Gastrocnemius medialis (tissue), 4 donors: Measurements from ENCODE around the gene B4GALT2. TPM values are rescaled to one million over a fixed set of nuclear protein-coding genes. Genes with fewer than 3 reads are reported as not detected.

Experiments
- ATAC-seq, 2 donors: fragments of 150-250 bp; one replicate each; pipeline ENCODE4 v1.9.1; 2016
- DNase-seq, 2 donors: peaks; one replicate each; pipeline ENCODE4 v3.0.0-alpha.2; 2019
- H3K27ac ChIP-seq, 4 donors: fragments of 200-600 bp; sonication (generic); 1 replicate in 1 of 4; 2 replicates in 3 of 4; pipeline ENCODE4 v1.5.1; 2016 to 2018; ENCODE audit warnings: mild to moderate bottlenecking in 2 of 4, moderate library complexity in 1 of 4
- H3K27me3 ChIP-seq, 3 donors: fragments of 200-600 bp; sonication (generic) in 2 of 3; 1 replicate in 1 of 3; 2 replicates in 2 of 3; pipeline versions ENCODE4 v1.5.1 to v1.6.0; 2016 to 2019; ENCODE audit warnings: mild to moderate bottlenecking in 1 of 3, moderate library complexity in 1 of 3
- H3K36me3 ChIP-seq, 2 donors: fragments of 200-600 bp; sonication (generic) in 1 of 2; one replicate each; pipeline ENCODE4 v1.5.1; 2017 to 2018
- H3K4me1 ChIP-seq, 2 donors: fragments of 200-600 bp; sonication (generic) in 1 of 2; one replicate each; pipeline ENCODE4 v1.5.1; 2016 to 2017; ENCODE audit warnings: mild to moderate bottlenecking in 2 of 2
- H3K4me3 ChIP-seq, 4 donors: fragments of 200-600 bp; sonication (generic) in 3 of 4; 1 replicate in 1 of 4; 2 replicates in 3 of 4; pipeline ENCODE4 v1.5.1; 2016 to 2019; ENCODE audit warnings: mild to moderate bottlenecking in 2 of 4
- H3K9me3 ChIP-seq, 3 donors: fragments of 200-600 bp; sonication (generic) in 2 of 3; 1 replicate in 1 of 3; 2 replicates in 2 of 3; pipeline ENCODE4 v1.5.1; 2016 to 2019
- CTCF ChIP-seq, 5 experiments: fragments of 450-650 bp in 3 of 5; fragments of 200-600 bp in 2 of 5; sonication (generic) in 2 of 5; IDR thresholded peaks in 4 of 5; conservative IDR thresholded peaks in 1 of 5; 1 replicate in 4 of 5; 2 replicates in 1 of 5; pipeline ENCODE4 v1.5.1; 2016 to 2019; ENCODE audit warnings: antibody characterized with exemption in 5 of 5, mild to moderate bottlenecking in 3 of 5, moderate library complexity in 3 of 5
- POLR2A ChIP-seq, 2 donors: fragments of 450-650 bp; IDR thresholded peaks; one replicate each; pipeline ENCODE4 v1.6.1; 2017; ENCODE audit warnings: antibody characterized with exemption in 2 of 2, mild to moderate bottlenecking in 2 of 2, moderate library complexity in 2 of 2
- in situ Hi-C, 4 donors: fragments of 200-750 bp; cut with MboI; loops; one replicate each; pipeline versions ENCODE4 v1.15.0 to v1.8.0; 2017; ENCODE audit warnings: low sequenced_read_pairs in 4 of 4
- intact Hi-C: fragments of 100-400 bp; cut with DNase I; formaldehyde crosslinking; loops from one replicate; pipeline ENCODE4 v1.15.1; 2023; ENCODE audit warnings: low total_unique reads
- total RNA-seq, 4 donors: library from RNA; depleted of rRNA; stranded (reverse); fragments of >200 nt; gene quantifications; one replicate each; pipeline versions ENCODE4 v1.1.0 to v1.2.3, GENCODE V29; 2016

B4GALT2 gene
- total RNA-seq, 4 donors from 2014 or later, result 63.5 to 97.8 (median 72.1) TPM

- Histone ChIP-seq H3K9me3 (no peaks in the 10 kb centered on the region), H3K27me3 (no peaks in the 10 kb centered on the region), H3K4me1 (peaks cover 67 to 70% of the 10 kb centered on the region in 2 donors), H3K27ac (peak overlapping the region; percentile 90 to 97 (median 94)), H3K36me3 (peaks cover 0 to 12% of the 10 kb centered on the region in 2 donors), H3K4me3 (peak overlapping the region; percentile 73 to 85 (median 80))
- intact Hi-C loops (loop anchor here (2.0 to 5.0 kb wide), 4 partner anchors 67 to 241 kb away; partner anchors contain the start of gene ST3GAL3), in situ Hi-C loops (loop anchor here in 2 of 4 donors (25.0 kb wide), 1 partner anchor 411 kb away; the partner anchor contains the start of gene PTPRF (in 2 of the 2))
- no peak for ATAC-seq
- DNase-seq, result no peak
- TF ChIP-seq POLR2A (IDR thresholded peaks at IDR 0.05), result no peak
Observed at GRCh38 chr1:43947874-43948437, 31.1 kb upstream of the B4GALT2 start.

GRCh38 chr1:43949678-43950077, 29.3 kb upstream of the B4GALT2 start:
- DNase-seq, result no peak

GRCh38 chr1:43951021-43951985, 27.7 kb upstream of the B4GALT2 start:
- peaks cover 80 to 84% of the 10 kb centered on the region in 2 donors for H3K4me1 ChIP-seq
- peaks cover 0 to 16% of the 10 kb centered on the region in 2 donors for H3K36me3 ChIP-seq
- no peaks in the 10 kb centered on the region for H3K9me3 ChIP-seq
- TF ChIP-seq CTCF (IDR thresholded peaks at IDR 0.05 in 4 of 5, conservative IDR thresholded peaks at IDR 0.05 in 1 of 5) (no peak), POLR2A (IDR thresholded peaks at IDR 0.05) (no peak)
- intact Hi-C loops (loop anchor here (5.0 kb wide), 1 partner anchor 826 kb away; the partner anchor contains the start of gene RPS8), in situ Hi-C loops (no loop called here)
- no peak overlapping the region for H3K4me3 ChIP-seq
- H3K27me3 ChIP-seq, result no peaks in the 10 kb centered on the region
- DNase-seq (no peak), ATAC-seq (no peak)
- peak overlapping the region; percentile 90 to 97 (median 94) for H3K27ac ChIP-seq

More at GRCh38 chr1:43949678-43950077, 29.3 kb upstream of the B4GALT2 start:
- TF ChIP-seq POLR2A (IDR thresholded peaks at IDR 0.05) (no peak), CTCF (IDR thresholded peaks at IDR 0.05 in 4 of 5, conservative IDR thresholded peaks at IDR 0.05 in 1 of 5) (no peak)
- H3K27ac ChIP-seq, result peak overlapping the region; percentile 90 to 97 (median 94)
- H3K4me3 ChIP-seq, result no peak overlapping the region
- in situ Hi-C loops (loop anchor here in 2 of 4 donors (25.0 kb wide), 1 partner anchor 412 kb away; the partner anchor contains the start of gene PTPRF (in 2 of the 2)), intact Hi-C loops (loop anchor here (5.0 kb wide), 3 partner anchors 87 to 828 kb away; partner anchors contain the start of genes RPS8 and ST3GAL3)
- H3K27me3 ChIP-seq, result no peaks in the 10 kb centered on the region
- H3K4me1 ChIP-seq, result peaks cover 82 to 86% of the 10 kb centered on the region in 2 donors
- ATAC-seq, result no peak
- peaks cover 0 to 12% of the 10 kb centered on the region in 2 donors for H3K36me3 ChIP-seq
- no peaks in the 10 kb centered on the region for H3K9me3 ChIP-seq

- in situ Hi-C loops, result no loop called here
- no peak for DNase-seq
- intact Hi-C loops, result loop anchor here (5.0 kb wide), 1 partner anchor 824 kb away; the partner anchor contains the start of gene RPS8
- H3K27me3 ChIP-seq, result no peaks in the 10 kb centered on the region
- H3K9me3 ChIP-seq, result no peaks in the 10 kb centered on the region
- peaks cover 77% of the 10 kb centered on the region in 2 donors for H3K4me1 ChIP-seq
- ATAC-seq, result no peak
- H3K27ac ChIP-seq, result peak overlapping the region; percentile 56 to 97 (median 94)
- no peak overlapping the region for H3K4me3 ChIP-seq
- no peak for TF ChIP-seq POLR2A (IDR thresholded peaks at IDR 0.05)
- no peak for TF ChIP-seq CTCF (IDR thresholded peaks at IDR 0.05 in 4 of 5, conservative IDR thresholded peaks at IDR 0.05 in 1 of 5)
- peaks cover 0 to 32% of the 10 kb centered on the region in 2 donors for H3K36me3 ChIP-seq
Observed at GRCh38 chr1:43952731-43953346, 26.2 kb upstream of the B4GALT2 start.
